GM12878 (cell line): Measurements from ENCODE around the gene AREG. TPM values are rescaled to one million over a fixed set of nuclear protein-coding genes. Genes with fewer than 3 reads are reported as not detected.

Experiments used
- ATAC-seq: fragments of 200-7000 bp; cut with Tn5 transposase; 3 replicates; pipeline ENCODE4 v1.9.1; 2020; ENCODE audit warnings: mild to moderate bottlenecking, moderate library complexity
- BruUV-seq: library from RNA; stranded (reverse); fragments of 400-500 nt; replicated peaks from 2 replicates; lab custom pipeline; 2021; lab: Mats Ljungman, UMichigan
- CTCF ChIA-PET: fragments of 300-600 bp; sonication (Branson Sonifier 250); formaldehyde crosslinking; extraction: SDS; loops from one replicate; lab custom pipeline; 2021; ENCODE audit warnings: inconsistent platforms; lab: Yijun Ruan, JAX
- POLR2A ChIA-PET: fragments of 350-600 bp; formaldehyde crosslinking; extraction: SDS; loops from one replicate; lab custom pipeline; 2021; ENCODE audit warnings: inconsistent platforms; lab: Charles Lee
- RAD21 ChIA-PET: fragments of 300-600 bp; sonication (Branson Sonifier 250); formaldehyde crosslinking; loops from one replicate; lab custom pipeline; 2023; ENCODE audit warnings: antibody characterized with exemption; ENCODE audit not compliant: unreplicated experiment; lab: Charles Lee
- SMC1A ChIA-PET: fragments of 300-600 bp; sonication (Branson Sonifier 250); formaldehyde crosslinking; loops from one replicate; lab custom pipeline; 2023; ENCODE audit not compliant: unreplicated experiment, uncharacterized antibody; lab: Charles Lee
- DNase-seq: peaks from one replicate; pipeline ENCODE4 v3.0.0-alpha.2; 2011; ENCODE audit warnings: low read depth, low spot score
- FAIRE-seq: peaks from 3 replicates; lab custom pipeline; 2011; peaks lifted over from hg19 to GRCh38; lab: Jason Lieb, UNC
- H2AFZ ChIP-seq: 2 replicates; pipeline ENCODE4 v1.6.0; 2011; ENCODE audit warnings: low read depth, low read length, control low read depth; ENCODE audit not compliant: control insufficient read depth
- H3K27ac ChIP-seq: 2 replicates; pipeline ENCODE4 v1.5.1; 2011; ENCODE audit warnings: control low read depth; ENCODE audit not compliant: control insufficient read depth, insufficient read depth
- H3K27me3 ChIP-seq, 2 experiments: replicated peaks in 1 of 2; 2 replicates each; pipeline versions ENCODE4 v1.6.0 to v1.6.1; 2011; ENCODE audit warnings: low read length in 1 of 2; ENCODE audit not compliant: control insufficient read depth in 2 of 2, insufficient read depth in 2 of 2
- H3K36me3 ChIP-seq, 2 experiments: 2 replicates each; pipeline ENCODE4 v1.5.1; 2011; ENCODE audit warnings: low read length in 1 of 2; ENCODE audit not compliant: control insufficient read depth in 2 of 2, insufficient read depth in 2 of 2
- H3K4me1 ChIP-seq: 2 replicates; pipeline ENCODE4 v1.6.1; 2011; ENCODE audit warnings: mild to moderate bottlenecking, low read length, moderate library complexity, mixed read lengths; ENCODE audit not compliant: control insufficient read depth, insufficient read depth
- H3K4me2 ChIP-seq: 2 replicates; pipeline ENCODE4 v1.6.0; 2011; ENCODE audit warnings: control low read depth; ENCODE audit not compliant: control insufficient read depth, insufficient read depth
- H3K4me3 ChIP-seq: fragments of 200-600 bp; sonication (generic); 2 replicates; pipeline ENCODE4 v1.5.1; 2016
- H3K79me2 ChIP-seq: 2 replicates; pipeline ENCODE4 v1.6.0; 2011; ENCODE audit warnings: low read length; ENCODE audit not compliant: control insufficient read depth, insufficient read depth
- H3K9ac ChIP-seq: 2 replicates; pipeline ENCODE4 v1.8.0; 2011; ENCODE audit warnings: low read length, control low read depth, mixed read lengths; ENCODE audit not compliant: control insufficient read depth, insufficient read depth
- H3K9me3 ChIP-seq: replicated peaks from 3 replicates; pipeline ENCODE4 v1.5.1; 2011; ENCODE audit warnings: mild to moderate bottlenecking, low read length; ENCODE audit not compliant: control insufficient read depth, insufficient read depth
- H4K20me1 ChIP-seq: 2 replicates; pipeline ENCODE4 v1.6.0; 2011; ENCODE audit not compliant: control insufficient read depth, insufficient read depth
- CEBPB ChIP-seq, 2 experiments: fragments of 150-350 bp in 1 of 2; IDR thresholded peaks; 2 replicates each; pipeline ENCODE4 v1.6.1; 2012 to 2014; ENCODE audit warnings: low read depth in 2 of 2, low read length in 2 of 2, borderline replicate concordance in 1 of 2, inconsistent platforms in 1 of 2
- GABPA ChIP-seq: IDR thresholded peaks from 2 replicates; pipeline ENCODE4 v1.6.1; 2014; ENCODE audit warnings: antibody characterized with exemption, low read depth, mild to moderate bottlenecking, inconsistent platforms
- MEF2A ChIP-seq: IDR thresholded peaks from 2 replicates; pipeline ENCODE4 v1.6.1; 2011; ENCODE audit warnings: low read depth, mild to moderate bottlenecking, low read length, moderate library complexity; ENCODE audit not compliant: insufficient read depth
- MTA2 ChIP-seq: fragments of 450-650 bp; IDR thresholded peaks from 2 replicates; pipeline ENCODE4 v1.6.1; 2016; ENCODE audit warnings: low read depth, mild to moderate bottlenecking, moderate library complexity
- SREBF2 ChIP-seq: IDR thresholded peaks from 2 replicates; pipeline ENCODE4 v1.6.1; 2012; ENCODE audit warnings: mild to moderate bottlenecking, low read length
- SUZ12 ChIP-seq: fragments of 200-600 bp; sonication (generic); IDR thresholded peaks from one replicate; pipeline ENCODE4 v1.6.1; 2018; ENCODE audit warnings: antibody characterized with exemption, mild to moderate bottlenecking; ENCODE audit not compliant: unreplicated experiment
- TARDBP ChIP-seq: IDR thresholded peaks from 2 replicates; pipeline ENCODE4 v1.6.1; 2016; ENCODE audit warnings: borderline replicate concordance
- ZBED1 ChIP-seq: IDR thresholded peaks from 2 replicates; pipeline ENCODE4 v1.6.1; 2016; ENCODE audit warnings: borderline replicate concordance
- WGBS: methylation state at CpG from one replicate; pipeline ENCODE4 v1.1.6; 2016; ENCODE audit warnings: low lambda C conversion rate; ENCODE audit not compliant: insufficient replicate concordance, insufficient coverage; ENCODE audit errors: missing lambda C conversion rate; 5-methylcytosine and 5-hydroxymethylcytosine counted together
- in situ Hi-C: fragments of 300-500 bp; cut with MboI; formaldehyde crosslinking; loops from 9 replicates; pipeline ENCODE4 v1.14.3; 2018; ENCODE audit warnings: mixed read lengths
- intact Hi-C: fragments of 100-400 bp; cut with micrococcal nuclease; formaldehyde crosslinking; loops from one replicate; pipeline ENCODE4 v1.14.2; 2022; ENCODE audit not compliant: unreplicated experiment
- polyA plus RNA-seq, 11 experiments: library from polyadenylated mRNA; depleted of rRNA in 4 of 11; unstranded in 6 of 11; stranded (reverse) in 5 of 11; fragments of >200 nt; fragmentation: Nextera tagmentation in 4 of 11; fragmentation: Illumina TruSeq in 1 of 11; extraction: Ambion mirVana in 4 of 11; extraction: Trizol in 1 of 11; gene quantifications; 1 replicate in 1 of 11; 2 replicates in 10 of 11; pipeline versions ENCODE4 v1.2.1 to v1.2.3, GENCODE V29; 2011 to 2016; ENCODE audit warnings: inconsistent platforms in 2 of 11, missing spikeins in 2 of 11, low read depth in 1 of 11
- total RNA-seq, 4 experiments: library from RNA; depleted of rRNA in 3 of 4; stranded (reverse); fragments of >200 nt in 3 of 4; fragmentation: Illumina TruSeq in 1 of 4; extraction: Trizol in 1 of 4; gene quantifications; 2 replicates each; pipeline versions ENCODE4 v1.2.1 to v1.2.3, GENCODE V29; 2013 to 2021
- TF ChIP-seq, protein P1 (sequence below): fragments of 450-650 bp; IDR thresholded peaks from 2 replicates; pipeline ENCODE4 v1.6.1; 2017; ENCODE audit warnings: mild to moderate bottlenecking, moderate library complexity
- TF ChIP-seq, protein P2 (sequence below): fragments of 450-650 bp; IDR thresholded peaks from 2 replicates; pipeline ENCODE4 v1.6.1; 2017; ENCODE audit warnings: mild to moderate bottlenecking
- TF ChIP-seq, protein P3 (sequence below): fragments of 450-650 bp; formaldehyde crosslinking; IDR thresholded peaks from 2 replicates; pipeline ENCODE4 v1.4.0; 2022; ENCODE audit warnings: mild to moderate bottlenecking, moderate library complexity

Gene AREG
- total and polyA plus RNA-seq, 10 of the 15 experiments (the other 5 are each of a cell fraction or from before 2014, with no cell fraction given) = 0.25 to 0.37 TPM; not detected in 8

- Histone ChIP-seq H3K9me3 (no peaks in the 10 kb centered on the region), H3K9ac (no peak overlapping the region), H3K4me2 (no peak overlapping the region), H3K27ac (no peak overlapping the region), H3K4me1 (peaks cover 3% of the 10 kb centered on the region; the same call in 1 of the 2 replicates), H3K27me3 (peaks cover 0 to 1% of the 10 kb centered on the region in 2 experiments; a peak in 2 of 4 replicates), H3K79me2 (no peaks in the 10 kb centered on the region), H2AFZ (no peak overlapping the region), H3K36me3 (no peaks in the 10 kb centered on the region), H4K20me1 (no peaks in the 10 kb centered on the region), H3K4me3 (no peak overlapping the region)
- intact Hi-C loops = loop anchor here (5.0 kb wide), 1 partner anchor 70 kb away; no protein-coding TSS in a partner anchor
- RAD21 ChIA-PET = no interaction called here
- ATAC-seq (no peak), DNase-seq (no peak), FAIRE-seq (no peak)
- POLR2A ChIA-PET = no interaction called here
- no TSS peak for BruUV-seq
- CTCF ChIA-PET = no interaction called here
- SMC1A ChIA-PET = interaction anchor here (0.5 kb wide), 1 partner anchor 175 kb away, joined by 3 read pairs; no protein-coding TSS in a partner anchor
- in situ Hi-C loops = no loop called here
- 86% methylated on average over 5 of the region's 5 CpGs for WGBS
- no peak for TF ChIP-seq CEBPB (IDR thresholded peaks at IDR 0.05; ENCODE audit: borderline replicate concordance in 1 of 2, low read depth in 2 of 2, low read length in 2 of 2)
- TF ChIP-seq ZBED1 = no peak
- TF ChIP-seq MTA2 = no peak
- TF ChIP-seq, protein P1, sequence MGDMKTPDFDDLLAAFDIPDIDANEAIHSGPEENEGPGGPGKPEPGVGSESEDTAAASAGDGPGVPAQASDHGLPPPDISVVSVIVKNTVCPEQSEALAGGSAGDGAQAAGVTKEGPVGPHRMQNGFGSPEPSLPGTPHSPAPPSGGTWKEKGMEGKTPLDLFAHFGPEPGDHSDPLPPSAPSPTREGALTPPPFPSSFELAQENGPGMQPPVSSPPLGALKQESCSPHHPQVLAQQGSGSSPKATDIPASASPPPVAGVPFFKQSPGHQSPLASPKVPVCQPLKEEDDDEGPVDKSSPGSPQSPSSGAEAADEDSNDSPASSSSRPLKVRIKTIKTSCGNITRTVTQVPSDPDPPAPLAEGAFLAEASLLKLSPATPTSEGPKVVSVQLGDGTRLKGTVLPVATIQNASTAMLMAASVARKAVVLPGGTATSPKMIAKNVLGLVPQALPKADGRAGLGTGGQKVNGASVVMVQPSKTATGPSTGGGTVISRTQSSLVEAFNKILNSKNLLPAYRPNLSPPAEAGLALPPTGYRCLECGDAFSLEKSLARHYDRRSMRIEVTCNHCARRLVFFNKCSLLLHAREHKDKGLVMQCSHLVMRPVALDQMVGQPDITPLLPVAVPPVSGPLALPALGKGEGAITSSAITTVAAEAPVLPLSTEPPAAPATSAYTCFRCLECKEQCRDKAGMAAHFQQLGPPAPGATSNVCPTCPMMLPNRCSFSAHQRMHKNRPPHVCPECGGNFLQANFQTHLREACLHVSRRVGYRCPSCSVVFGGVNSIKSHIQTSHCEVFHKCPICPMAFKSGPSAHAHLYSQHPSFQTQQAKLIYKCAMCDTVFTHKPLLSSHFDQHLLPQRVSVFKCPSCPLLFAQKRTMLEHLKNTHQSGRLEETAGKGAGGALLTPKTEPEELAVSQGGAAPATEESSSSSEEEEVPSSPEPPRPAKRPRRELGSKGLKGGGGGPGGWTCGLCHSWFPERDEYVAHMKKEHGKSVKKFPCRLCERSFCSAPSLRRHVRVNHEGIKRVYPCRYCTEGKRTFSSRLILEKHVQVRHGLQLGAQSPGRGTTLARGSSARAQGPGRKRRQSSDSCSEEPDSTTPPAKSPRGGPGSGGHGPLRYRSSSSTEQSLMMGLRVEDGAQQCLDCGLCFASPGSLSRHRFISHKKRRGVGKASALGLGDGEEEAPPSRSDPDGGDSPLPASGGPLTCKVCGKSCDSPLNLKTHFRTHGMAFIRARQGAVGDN = no peak
- TF ChIP-seq SREBF2 = no peak
- TF ChIP-seq GABPA = no peak
- TF ChIP-seq MEF2A = no peak
- no peak for TF ChIP-seq SUZ12
- no peak for TF ChIP-seq TARDBP
- TF ChIP-seq, protein P2, sequence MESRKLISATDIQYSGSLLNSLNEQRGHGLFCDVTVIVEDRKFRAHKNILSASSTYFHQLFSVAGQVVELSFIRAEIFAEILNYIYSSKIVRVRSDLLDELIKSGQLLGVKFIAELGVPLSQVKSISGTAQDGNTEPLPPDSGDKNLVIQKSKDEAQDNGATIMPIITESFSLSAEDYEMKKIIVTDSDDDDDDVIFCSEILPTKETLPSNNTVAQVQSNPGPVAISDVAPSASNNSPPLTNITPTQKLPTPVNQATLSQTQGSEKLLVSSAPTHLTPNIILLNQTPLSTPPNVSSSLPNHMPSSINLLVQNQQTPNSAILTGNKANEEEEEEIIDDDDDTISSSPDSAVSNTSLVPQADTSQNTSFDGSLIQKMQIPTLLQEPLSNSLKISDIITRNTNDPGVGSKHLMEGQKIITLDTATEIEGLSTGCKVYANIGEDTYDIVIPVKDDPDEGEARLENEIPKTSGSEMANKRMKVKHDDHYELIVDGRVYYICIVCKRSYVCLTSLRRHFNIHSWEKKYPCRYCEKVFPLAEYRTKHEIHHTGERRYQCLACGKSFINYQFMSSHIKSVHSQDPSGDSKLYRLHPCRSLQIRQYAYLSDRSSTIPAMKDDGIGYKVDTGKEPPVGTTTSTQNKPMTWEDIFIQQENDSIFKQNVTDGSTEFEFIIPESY = no peak
- TF ChIP-seq, protein P3, sequence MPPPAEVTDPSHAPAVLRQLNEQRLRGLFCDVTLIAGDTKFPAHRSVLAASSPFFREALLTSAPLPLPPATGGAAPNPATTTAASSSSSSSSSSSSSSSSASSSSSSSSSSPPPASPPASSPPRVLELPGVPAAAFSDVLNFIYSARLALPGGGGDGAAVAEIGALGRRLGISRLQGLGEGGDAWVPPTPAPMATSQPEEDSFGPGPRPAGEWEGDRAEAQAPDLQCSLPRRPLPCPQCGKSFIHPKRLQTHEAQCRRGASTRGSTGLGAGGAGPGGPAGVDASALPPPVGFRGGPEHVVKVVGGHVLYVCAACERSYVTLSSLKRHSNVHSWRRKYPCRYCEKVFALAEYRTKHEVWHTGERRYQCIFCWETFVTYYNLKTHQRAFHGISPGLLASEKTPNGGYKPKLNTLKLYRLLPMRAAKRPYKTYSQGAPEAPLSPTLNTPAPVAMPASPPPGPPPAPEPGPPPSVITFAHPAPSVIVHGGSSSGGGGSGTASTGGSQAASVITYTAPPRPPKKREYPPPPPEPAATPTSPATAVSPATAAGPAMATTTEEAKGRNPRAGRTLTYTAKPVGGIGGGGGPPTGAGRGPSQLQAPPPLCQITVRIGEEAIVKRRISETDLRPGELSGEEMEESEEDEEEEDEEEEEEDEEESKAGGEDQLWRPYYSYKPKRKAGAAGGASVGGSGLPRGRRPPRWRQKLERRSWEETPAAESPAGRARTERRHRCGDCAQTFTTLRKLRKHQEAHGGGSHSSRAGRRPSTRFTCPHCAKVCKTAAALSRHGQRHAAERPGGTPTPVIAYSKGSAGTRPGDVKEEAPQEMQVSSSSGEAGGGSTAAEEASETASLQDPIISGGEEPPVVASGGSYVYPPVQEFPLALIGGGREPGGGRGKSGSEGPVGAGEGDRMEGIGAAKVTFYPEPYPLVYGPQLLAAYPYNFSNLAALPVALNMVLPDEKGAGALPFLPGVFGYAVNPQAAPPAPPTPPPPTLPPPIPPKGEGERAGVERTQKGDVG = no peak
Observed at GRCh38 chr4:74447636-74448233, 2.8 kb downstream of the AREG start.
